ENCODE measurements around the gene PKHD1.
A peak's percentile ranks its signal among the peaks of the same experiment; 100 is the strongest.
"Not testable (repeated sequence)": the region's sequence is repeated elsewhere in the genome, so short reads cannot be mapped to it uniquely, and the experiment has no call there.

The PKHD1 gene

DNA sequence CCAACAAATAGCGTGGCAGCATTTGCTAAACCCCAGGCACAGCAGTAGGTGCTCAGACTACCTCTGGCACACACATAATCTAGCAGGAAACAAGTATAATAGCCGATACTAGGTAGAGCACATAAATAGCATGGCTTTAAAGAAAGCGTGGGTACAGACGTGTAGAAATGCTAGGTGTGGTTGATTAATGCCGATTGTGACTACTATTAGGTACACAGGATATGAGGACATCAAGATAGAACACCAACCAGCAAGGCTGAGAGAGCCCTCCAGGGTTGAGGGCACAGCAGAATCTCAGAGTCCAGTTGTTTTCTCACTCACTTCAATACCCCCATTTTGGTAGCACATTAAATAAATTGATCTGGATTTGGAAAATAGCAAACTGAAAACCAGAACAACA lies 100.5 kb downstream of the PKHD1 start:
- no peak for DNase-seq (ENCODE audit: low spot score)

DNA sequence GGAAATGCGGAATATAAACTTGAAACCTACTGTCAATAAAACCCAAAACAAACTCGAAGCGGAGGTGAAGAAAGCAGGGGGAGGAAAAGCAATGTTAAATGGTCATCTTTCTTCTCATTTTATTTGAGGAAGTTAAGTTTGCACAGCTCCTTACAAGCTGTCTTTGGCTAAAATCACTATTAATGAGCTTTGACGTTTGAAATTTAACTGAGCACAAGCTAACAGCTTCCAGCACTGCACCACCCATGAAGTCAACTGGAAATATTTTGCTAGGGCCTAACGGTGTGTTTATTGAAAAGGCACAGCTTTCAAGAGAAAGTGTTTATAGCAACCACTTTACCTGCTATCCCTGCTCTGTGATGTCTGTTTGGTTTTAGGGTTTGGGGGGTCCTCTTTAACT lies 103.8 kb downstream of the PKHD1 start:
- DNase-seq (ENCODE audit: low spot score) = no peak

DNA sequence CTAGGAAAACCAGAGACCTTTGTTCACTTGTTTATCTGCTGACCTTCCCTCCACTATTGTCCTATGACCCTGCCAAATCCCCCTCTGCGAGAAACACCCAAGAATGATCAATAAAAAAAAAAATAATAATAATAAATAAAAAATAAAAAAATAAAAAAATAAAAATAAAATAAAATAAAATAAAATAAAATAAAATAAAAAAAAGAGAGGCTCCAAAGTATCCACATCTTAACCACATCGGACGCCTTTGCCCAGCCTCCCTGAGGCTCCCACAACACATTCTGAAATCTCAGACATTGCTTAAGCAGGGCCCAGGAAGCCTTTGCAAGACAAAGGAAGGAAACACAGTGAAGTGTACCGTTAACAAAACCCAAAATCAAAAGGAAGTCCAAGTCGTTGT lies 104.7 kb downstream of the PKHD1 start:
- DNase-seq (ENCODE audit: low spot score) = not testable (repeated sequence)

DNA sequence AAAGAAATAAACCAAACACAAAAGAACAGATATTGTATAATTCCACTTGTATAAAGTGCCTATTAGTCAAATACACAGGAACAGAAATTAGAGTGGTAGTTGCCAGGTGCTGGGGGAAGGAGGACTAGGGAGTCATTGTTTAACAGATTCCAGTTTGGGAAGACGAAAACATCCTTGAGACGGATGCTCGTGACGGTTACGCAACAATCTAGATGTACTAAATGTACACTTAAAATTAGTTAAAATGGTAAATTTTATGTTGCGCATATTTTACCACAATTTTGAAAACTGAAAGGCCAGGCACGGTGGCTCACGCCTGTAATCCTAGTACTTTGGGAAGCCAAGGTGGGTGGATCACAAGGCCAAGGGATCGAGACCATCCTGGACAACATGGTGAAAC lies 111.0 kb downstream of the PKHD1 start:
- DNase-seq (ENCODE audit: low spot score) = no peak

DNA sequence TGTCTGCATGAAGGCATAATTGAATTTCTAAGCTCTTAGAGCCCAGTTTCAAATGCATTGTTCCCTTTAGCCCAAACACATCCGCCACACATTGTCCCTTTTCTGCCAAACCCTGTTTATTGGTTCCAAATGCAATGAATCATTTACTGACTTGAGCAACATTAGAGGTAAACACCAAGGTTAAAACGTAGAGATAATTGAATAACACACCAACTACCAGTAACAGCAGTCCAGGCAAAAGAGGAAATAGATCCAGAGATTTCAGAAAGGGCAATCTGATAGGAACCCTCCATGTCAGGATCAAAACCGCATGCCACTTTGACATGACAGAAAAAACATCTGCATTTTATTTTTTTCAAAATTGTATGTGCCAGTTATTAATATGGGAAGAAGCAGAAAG lies 114.8 kb downstream of the PKHD1 start:
- no peak for DNase-seq (ENCODE audit: low spot score)

DNA sequence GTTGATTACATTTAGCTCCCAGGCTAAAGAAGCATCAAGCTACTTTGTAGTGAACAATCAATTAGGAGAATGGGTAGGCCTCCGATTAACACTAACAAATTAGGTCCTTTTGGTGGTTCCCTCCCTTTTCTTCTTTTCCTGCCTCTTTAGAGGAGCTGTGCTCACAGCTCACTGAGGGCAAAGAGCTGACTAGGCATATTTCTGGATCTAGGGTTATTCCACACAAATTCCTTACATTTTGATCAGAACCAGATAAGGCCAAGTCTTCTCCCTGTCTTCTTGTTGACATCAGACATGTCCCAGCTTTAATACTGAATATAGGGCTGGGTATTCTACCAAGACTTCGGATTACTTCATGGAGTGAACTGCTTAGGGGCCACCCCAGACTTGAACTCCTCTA lies 119.1 kb downstream of the PKHD1 start:
- no peak for DNase-seq (ENCODE audit: low spot score)

DNA sequence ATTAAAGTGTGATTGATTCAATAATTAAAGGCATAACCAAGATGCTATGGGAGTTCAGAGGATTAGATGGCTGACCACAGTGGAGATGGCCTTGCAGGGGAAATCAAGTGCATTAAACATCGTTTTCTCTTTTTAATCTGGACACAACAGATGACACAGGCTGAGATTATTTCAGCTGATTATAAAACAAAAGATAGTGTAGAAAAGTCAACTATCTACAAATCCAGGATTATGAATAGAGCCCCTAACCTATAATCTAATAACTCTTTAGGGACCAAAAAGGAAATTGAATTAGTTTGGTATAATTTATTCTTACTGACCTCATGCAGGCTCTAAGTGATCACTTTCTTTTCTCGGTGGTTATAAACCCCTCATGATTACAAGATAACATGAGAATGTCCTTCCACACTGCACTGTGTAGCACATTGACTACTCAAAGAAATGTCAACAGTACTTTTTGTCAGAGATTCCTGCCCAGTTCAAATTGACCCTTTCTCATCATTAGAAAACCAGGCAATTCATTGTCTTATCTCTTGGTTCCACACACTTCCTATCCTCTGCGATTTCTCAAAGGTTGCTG lies 122.1 kb downstream of the PKHD1 start:
- DNase-seq (ENCODE audit: low spot score) = no peak

DNA sequence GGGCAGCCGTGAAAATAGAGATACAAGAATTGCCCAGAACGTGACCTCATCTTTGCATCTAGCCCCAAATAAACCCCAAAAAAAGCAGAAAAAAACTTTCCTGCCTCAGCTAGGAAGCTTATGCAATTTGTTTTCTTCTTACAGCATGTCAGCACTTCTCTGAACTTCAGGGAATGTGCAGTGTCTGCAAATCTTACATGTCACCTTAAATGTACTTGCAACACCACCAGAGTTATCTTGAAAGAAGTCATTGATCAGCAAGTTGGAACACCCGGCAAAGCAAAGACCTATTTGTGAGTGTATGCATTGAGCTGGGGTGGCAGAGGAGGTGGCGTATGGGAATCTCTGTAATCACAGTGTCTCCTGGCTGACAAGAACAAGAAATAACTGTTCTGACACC lies 123.4 kb downstream of the PKHD1 start:
- DNase-seq (ENCODE audit: low spot score) = no peak

DNA sequence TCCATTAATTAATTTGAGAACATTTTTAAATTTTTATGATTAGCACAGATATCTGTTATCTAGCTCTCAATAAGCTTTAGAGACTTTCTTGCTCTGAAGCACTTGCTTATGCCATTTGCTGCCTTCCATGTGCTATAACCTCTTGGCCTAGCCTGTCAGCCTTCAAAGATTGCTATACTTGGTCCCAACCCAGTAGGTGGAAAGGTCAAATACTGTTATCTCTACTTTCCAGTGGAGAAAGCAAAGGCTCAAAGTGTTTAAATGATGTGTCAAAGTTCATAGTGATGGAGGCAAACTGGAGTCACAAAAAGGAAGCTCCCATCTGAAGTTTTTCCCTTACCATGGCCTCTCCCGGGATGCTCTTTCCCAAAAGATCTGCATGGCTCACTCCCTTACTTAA lies 125.1 kb downstream of the PKHD1 start:
- DNase-seq (ENCODE audit: low spot score) = no peak

DNA sequence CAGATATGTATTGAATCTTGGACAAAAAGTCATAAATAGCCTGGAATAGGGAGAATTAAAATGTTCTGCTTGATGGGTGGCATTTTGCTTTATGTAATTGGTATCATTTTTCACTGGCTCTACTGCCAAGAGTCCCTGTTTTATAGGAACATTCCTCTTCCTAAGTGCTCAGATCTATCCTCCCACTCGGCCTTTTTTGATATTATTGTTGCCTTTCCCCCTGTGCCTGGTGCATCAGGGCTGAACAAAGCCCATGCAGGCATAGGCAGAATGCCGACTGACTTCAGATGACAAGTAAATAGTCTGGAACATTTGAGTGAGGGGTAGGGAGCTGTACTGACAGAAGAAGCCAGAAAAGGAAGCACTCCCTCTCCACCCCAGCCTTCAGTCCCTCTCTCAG lies 127.0 kb downstream of the PKHD1 start:
- no peak for DNase-seq (ENCODE audit: low spot score)

DNA sequence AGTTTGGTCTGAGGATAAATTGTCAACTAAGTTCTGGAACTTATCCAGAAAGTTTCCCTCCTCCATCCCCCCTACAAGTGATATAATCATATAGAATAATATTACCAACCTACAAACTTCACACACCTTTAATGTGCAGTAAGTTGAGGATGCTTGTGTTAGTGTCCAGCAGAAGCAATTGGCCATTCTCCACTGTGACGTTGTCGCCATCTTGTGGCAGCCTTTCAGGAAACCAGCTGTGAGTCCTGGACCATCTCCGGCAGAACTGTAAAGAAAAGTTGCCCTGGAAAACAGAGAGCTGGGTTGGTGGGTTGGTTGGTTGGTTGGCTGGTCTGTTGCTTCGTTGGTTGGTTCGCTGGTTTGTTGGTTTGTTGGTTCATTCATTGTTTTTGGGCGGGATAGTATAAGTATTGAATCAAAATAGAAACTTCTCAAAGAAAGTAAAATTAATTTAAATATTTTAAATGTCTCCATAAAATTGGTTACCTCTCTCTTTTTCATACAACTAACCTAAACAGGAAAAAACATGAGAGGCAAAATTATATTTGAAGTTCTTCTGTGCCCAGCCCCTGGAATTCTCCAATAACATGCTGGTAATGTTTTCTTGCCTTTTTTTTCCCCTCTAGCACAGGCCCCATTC lies 127.5 kb downstream of the PKHD1 start:
- peak; percentile 68 for DNase-seq (ENCODE audit: low spot score)

DNA sequence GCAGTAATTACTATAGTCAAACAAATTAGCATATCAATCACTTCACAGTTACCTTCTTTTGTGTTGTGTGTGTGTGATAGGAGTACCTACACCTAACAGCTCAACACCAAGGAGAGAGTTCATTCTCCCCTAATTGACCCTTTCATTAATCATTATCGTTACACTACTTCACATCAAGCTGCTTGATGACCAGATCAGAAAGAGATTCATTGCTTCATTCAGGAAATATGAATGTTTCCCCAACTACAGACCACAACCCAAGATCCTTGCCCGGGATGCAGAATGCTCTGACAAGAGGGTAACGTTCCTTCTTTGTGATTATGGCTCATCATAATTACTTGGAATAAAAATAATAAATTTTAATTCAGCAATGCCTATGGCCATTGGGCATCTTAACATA lies 132.7 kb downstream of the PKHD1 start:
- no peak for DNase-seq (ENCODE audit: low spot score)

DNA sequence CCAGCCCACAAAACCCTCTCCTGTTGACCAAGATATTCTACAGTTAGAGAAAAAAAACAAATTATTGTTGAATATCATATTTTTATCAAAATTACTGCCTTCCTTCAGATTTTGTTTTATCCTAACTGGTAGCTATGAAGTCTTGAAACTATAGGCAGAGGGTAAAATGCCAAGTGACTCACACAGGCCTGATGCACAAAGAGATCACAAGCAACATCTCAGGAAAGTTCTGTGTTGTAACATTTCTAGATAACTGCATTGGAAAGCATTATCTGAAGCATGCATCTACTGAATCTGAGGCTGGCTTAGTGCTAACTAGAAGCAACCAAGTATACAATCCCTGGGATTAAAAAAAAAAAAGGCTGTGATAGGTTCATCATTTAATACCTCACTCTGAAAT lies 134.2 kb downstream of the PKHD1 start:
- DNase-seq (ENCODE audit: low spot score) = no peak

DNA sequence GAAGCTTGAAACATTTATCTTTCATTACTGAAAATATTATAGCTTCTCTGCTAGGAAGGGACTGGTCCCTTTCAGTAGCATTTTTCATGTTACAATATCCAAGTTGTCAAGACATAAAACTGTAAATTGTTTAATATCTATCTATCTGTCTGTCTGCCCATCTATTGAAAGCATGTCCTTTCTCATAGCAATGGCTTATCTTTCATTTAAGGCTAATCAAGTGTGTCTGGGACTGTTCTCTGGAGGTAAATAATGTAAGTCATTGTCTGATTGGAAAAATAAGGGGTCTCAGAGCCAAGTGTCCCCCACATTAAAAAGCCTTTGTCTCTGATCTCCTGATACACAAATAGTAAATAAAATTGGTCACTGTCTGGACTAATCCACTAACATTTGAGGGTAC lies 135.5 kb downstream of the PKHD1 start:
- no peak for DNase-seq (ENCODE audit: low spot score)

DNA sequence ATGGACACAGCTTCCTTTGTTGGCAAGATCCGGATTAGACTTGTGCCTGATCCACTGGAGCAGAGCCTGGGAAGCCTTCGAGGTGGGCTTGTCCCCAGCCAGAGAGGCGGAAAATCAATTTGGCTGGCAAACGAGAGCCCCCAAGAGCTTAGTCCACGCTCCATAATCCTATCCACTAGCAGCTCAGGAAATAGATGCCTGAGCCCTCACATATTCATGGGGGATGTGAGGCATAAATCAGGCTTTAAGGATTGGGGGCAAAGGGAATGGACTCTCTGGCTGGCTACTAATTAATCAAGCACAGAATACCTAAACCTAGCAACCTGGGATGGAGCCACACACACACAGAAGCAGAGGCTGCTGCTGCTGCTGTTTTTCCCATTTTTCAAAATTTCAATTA lies 137.9 kb downstream of the PKHD1 start:
- no peak for DNase-seq (ENCODE audit: low spot score)

DNA sequence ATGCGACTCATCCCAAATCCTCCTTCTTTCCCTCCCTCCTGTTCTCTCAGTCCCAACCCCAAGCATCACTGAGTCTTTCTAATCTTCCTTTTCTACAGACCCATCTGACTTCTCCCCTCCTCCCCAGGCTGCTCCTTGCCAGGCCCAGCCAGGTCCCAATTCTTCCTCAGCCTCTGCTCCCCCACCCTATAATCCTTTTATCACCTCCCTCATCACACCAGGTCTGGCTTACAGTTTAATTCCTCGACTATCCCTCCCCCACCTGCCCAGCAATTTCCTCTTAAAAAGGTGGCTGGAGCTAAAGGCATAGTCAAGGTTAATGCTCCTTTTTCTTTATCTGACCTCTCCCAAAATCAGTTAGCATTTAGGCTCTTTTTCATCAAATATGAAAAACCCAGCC lies 147.7 kb downstream of the PKHD1 start:
- DNase-seq (ENCODE audit: low spot score) = not testable (repeated sequence)

DNA sequence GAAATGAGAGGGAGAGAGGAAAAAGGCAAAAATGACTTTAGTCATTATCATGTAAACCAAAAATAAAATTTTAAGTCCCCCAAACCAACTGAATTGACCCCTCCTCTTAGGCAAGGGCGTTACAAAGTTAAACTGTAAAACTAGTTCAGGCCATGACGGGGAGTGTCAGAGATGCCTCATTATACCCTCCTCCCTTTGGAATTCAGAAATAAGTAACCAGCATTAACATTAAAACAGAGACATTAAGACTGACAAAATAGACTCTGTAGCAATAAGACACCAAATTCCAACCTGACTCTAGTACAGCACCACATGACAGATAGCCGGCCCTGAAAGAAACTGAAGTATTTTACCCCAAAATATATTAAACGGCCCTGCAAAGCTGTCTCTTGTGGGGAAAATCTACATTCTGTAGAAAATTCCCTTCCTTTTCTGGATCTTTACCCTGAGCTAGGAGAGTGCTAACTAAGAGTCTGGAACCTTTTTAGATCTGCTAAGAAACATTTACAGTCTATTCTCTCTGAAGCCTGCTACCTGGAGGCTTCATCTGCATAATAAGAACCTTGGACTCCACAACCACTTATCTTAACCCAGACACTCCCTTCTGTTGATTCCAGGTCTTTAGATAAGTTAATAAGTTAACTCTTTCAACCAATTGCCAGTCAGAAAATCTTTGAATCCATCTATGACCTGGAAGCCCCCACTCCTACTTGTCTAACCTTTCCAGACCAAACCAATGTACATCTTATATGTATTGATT lies 150.7 kb downstream of the PKHD1 start:
- no peak for DNase-seq (ENCODE audit: low spot score)

DNA sequence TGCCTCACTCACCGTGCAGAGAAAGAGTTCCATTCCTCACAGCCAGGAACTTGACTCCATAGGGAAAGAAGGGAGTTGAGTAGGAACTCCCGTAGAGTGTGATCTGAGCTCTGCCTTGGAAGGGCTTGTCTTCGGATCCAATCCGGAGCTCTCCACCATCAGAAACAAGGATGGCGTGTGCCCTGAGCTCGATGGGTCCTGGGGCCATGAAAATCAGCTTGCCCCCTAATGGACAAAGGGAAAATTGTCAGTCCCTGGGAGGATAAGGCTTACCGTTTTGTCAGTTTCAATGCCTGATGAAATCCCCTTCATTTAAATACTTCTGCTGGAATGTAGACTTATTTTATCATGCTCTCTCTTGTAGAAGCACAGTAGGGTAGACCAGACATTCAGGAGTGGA lies 153.3 kb downstream of the PKHD1 start:
- no peak for DNase-seq (ENCODE audit: low spot score)

DNA sequence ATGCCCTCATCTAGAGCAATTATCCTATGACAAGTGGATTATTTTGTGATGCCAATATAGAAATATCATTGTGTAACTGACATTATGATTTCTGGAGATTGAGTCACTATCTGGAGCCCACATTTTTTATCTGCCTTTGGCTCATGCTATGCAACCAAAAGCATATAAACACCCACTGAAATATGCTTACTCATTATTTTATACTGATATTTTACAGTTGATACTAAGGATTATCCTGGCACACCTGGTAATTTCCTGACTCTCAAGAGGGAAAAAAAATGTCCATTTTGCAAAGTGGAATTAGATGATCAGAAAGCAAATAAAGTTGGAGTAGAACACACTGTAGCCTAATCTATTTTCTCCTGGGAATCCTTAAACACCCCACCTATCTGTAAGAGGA lies 154.5 kb downstream of the PKHD1 start:
- DNase-seq (ENCODE audit: low spot score) = no peak

DNA sequence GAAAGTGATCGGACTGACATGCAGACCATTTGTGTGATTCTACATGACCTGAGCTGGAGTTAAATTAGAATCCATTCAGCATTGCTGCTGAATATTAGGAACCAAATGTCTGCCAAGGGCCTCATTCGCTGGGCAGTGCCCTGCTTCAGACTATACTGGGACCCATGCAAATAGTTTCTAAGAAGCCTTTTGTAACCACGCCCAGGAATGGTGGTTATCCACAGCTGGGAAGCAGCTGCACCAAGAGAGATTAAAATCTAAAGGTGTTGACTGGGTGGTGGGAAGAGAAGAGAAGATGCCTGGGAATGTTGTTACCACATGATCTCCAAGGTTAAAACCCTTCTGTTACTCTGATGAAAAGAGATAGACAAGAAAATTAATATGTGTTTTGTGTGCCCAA lies 156.8 kb downstream of the PKHD1 start:
- DNase-seq (ENCODE audit: low spot score) = no peak

DNA sequence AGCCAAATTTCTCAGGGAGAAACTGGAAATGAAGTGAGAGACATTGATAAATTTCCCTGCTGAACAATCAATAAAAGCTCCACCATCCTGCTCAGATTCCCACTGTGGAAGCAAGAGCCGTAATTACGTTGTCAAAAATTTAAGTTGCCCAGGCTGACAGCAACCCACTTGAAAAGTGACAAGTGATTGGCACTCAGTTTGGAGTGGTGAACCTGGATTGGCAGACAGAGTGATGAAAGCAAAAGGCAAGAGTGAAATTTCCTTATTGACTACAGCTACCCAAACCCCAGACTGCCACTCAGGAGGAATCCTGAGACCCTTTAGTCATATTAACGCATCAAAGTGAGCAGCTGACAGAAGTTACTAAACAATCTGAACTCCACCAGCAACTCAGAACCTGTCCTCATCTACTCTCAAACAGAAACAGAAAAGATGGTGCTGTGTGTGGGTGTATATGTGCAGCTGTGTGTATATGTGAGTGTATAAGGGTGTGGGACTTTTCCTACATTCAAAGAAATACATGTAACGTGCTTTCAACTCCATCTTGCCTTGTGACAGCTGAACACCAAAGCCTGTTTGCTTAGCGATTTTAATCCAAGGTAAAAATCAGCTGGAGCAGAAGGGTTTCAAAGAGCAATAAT lies 157.4 kb downstream of the PKHD1 start:
- DNase-seq (ENCODE audit: low spot score) = no peak

DNA sequence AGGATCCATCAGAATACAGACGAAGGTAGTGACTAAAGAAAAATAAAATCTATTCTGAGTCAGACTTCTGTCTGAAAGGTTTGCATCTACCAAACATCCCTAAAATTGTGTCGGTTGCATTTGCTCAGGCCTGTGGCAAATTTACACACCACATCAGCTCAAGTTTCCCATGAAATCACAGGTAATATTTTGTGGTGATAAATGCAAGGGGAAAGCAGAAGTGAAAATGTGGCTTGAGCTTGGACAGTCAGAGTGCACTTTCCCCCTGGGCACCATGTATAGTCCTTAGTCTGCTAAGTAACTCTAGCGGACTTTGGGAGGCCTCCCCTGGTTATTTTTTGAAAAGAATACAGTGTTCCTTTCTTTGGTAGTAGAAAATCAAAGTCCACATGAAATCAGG lies 159.1 kb downstream of the PKHD1 start:
- DNase-seq (ENCODE audit: low spot score) = no peak

DNA sequence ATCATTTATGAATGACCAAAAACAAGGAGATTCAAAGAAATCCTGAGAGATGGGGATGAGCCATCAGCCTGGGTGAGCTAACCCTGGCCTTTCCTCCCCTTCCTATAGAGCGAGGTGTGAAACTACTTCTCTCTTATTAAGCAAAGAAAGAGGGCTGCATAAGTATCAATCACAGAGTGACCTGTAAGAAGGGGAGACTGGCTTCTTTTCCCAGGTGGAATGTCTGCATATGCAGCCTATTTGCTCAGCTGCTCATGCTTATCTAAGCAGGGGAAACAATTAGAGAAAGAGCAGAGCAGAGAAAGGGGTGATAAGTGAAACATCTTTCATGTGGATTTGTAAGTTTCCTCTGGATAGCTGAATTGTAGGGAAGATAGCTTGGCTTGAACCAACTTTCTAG lies 160.0 kb downstream of the PKHD1 start:
- no peak for DNase-seq (ENCODE audit: low spot score)

Measured in pons (tissue), 1 donor.